GM12873 (cell line): ENCODE results near the gene NF1.

Source experiments
- TF ChIP-seq, protein P1 (sequence below): IDR thresholded peaks from 2 replicates; pipeline ENCODE4 v1.5.1; 2012; ENCODE audit warnings: low read depth, mild to moderate bottlenecking, moderate library complexity, low read length, control low read depth; ENCODE audit not compliant: insufficient read depth; ENCODE audit errors: missing control alignments

Gene NF1

DNA sequence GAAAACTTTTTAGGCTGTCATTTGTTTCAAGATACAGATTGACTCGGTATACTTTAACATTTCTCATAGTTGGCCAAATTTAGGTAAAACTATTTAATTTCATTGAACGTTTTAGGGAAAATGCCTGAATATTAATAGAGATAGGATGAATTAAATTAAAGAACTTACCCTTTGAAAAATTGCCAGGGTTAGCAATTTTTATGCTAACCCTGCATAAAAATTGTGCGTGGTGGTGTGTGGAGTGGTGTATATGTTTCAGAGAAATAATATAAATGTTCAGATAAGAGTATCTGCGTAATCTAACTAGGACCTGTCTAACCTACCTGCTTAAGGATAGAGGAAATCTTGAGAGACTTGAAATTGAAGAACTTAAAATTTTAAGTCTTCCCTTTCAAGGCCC lies 21.4 kb downstream of the NF1 start:
- TF ChIP-seq, protein P1, sequence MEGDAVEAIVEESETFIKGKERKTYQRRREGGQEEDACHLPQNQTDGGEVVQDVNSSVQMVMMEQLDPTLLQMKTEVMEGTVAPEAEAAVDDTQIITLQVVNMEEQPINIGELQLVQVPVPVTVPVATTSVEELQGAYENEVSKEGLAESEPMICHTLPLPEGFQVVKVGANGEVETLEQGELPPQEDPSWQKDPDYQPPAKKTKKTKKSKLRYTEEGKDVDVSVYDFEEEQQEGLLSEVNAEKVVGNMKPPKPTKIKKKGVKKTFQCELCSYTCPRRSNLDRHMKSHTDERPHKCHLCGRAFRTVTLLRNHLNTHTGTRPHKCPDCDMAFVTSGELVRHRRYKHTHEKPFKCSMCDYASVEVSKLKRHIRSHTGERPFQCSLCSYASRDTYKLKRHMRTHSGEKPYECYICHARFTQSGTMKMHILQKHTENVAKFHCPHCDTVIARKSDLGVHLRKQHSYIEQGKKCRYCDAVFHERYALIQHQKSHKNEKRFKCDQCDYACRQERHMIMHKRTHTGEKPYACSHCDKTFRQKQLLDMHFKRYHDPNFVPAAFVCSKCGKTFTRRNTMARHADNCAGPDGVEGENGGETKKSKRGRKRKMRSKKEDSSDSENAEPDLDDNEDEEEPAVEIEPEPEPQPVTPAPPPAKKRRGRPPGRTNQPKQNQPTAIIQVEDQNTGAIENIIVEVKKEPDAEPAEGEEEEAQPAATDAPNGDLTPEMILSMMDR, result no peak

DNA sequence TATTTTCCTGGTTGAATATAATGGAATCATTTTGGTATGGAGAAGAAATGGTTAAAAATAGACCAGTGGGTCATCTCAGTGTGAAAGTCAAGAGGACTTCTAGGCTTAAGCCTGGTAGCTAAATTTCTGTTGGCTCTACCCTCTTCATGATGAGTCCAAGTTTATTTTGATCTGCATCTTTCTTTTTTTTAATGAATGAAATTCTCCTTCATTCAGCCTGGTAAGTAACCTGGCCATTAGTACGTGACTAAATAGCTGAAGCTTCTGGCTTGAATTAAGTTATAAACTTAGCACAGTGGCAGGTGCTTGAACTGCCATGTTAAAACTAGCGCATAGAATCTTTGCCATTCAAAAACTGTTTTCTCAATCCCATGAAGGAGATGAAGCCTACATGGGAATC lies 28.0 kb downstream of the NF1 start:
- TF ChIP-seq, protein P1, result no peak

DNA sequence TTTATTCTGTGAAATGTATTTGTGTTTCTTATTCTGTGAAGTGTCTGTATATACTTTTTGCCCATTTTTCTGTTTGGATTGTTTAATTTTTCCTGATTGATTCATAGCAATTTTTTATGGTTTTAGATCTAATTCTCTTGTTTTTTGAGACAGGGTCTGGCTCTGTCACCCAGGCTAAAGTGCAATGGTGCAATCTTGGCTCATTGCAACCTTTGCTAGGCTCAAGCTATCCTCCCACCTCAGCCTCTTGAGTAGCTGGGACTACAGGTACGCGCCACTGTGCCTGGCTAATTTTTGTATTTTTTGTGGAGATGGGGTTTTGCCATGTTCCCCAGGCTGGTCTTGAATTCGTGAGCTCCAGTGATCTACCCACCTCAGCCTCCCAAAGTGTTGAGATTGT lies 31.5 kb downstream of the NF1 start:
- TF ChIP-seq, protein P1, result no peak

DNA sequence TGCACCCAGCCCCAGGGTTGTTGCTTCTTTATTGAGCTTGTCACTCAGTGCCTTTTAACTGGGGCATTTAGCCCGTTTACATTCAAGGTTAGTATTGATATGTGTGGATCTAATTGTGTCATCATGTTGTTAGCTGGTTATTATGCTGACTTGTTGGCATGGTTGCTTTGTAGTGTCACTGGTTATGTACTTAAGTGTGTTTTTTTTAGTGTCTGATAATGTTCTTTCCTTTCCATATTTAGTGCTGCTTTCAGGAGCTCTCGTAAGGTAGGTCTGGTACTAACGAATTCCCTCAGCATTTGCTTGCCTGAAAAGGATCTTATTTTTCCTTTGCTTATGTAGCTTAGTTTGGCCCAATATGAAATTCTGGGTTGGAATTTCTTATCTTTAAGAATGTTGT lies 33.5 kb downstream of the NF1 start:
- TF ChIP-seq, protein P1, result no peak

DNA sequence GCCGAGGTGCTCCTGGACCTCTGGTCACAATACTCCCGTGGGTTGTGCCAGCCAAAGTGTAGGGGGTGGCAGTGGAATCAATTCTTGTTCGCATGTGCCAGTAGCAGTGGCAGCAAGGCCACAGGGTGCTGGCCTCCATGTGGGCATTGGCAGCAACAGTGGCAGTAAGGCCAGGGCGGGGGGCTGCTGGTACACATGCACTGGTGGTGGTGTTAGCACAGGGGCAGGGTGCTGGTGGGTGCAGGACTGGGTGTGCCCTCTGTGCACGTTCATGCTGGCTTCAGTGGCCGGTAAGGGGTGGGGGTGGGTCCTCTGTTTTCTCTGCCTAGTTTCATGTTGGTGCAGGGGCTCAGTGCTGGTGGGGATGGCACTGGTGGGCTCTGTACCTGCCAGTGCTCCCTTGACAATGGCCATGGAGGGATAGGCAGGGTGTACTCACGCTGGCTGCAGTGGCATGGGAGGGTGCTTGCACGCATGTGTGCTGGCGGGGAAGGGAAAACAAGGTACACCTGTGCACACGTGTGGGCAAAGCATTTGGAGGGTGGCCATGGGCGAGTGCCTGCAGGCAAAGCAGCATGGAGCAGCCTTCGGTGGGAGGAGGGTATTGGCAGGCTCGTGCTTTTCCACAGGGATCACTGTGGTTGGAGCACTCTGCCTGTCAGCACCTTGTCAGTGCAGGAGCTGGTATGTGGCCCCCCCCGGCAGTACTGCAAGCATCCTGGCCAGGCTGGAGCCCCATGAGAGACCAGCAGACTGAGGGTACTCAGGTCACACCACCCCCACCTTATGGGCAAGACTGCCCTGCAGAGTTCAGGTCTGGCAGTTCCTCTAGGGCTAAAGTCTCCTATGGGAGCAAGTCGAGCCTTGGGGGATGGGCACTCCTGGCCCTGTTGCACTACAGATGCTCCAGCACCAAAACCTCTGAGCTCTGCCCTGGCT lies 35.8 kb downstream of the NF1 start:
- TF ChIP-seq, protein P1, result no peak

DNA sequence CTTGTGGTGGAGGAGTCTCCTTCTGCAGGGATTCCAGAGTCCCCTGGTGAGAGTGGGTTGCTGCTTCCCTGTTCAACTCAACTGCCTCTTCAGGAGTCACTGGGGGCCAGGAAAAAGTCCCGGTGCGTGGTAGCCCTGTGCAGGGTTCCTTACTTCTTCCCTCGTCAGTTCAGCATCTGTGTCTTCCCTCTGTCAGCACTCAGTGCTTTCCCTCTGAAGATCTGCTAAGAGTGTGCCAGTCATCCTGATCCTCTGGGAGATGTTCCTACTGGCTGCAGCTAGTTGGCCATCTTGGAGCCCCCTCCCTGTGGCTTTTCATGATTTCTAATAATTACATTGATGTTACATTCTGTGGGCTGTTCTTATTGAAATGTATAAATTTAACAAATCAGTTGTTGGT lies 36.5 kb downstream of the NF1 start:
- TF ChIP-seq, protein P1, result no peak

DNA sequence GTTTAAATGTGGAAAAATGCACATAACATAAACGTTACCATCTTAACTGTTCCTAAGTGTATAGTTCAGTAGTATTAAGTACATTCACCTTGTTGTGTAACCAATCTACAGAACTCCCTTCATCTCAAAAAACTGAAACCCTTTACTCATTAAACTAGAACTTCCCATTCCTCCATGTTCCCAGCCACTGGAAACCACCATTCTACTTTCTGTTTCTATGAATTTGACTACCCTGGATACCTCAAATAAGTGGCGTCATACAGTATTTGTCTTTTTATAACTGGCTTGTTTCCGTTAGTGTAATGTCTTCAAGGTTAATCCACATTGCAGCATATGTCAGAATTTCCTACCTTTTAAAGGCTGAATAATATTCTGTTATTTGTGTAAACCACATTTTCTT lies 38.2 kb downstream of the NF1 start:
- TF ChIP-seq, protein P1, result no peak
